Measurements from ENCODE around the gene OR5B12.

DNA sequence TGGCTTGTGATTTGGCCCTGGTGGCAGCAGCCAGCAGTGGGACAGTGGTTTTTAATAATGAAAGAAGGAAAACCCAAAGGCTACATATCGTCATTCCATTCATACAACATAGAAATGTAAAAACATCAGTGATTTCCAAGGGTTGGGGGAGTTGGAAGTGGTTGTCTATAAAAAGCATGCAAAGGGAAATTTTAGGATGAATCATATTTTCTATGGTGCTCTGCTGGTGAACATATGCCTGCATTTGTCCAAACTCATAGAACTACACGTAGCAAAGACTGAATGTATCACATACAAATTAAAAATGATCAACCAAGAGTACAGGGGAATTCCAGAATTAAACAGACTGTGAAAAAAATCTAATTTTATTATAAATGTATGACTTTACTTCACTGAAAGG is 46.5 kb downstream of the OR5B12 start:
- TF ChIP-seq, protein P1, sequence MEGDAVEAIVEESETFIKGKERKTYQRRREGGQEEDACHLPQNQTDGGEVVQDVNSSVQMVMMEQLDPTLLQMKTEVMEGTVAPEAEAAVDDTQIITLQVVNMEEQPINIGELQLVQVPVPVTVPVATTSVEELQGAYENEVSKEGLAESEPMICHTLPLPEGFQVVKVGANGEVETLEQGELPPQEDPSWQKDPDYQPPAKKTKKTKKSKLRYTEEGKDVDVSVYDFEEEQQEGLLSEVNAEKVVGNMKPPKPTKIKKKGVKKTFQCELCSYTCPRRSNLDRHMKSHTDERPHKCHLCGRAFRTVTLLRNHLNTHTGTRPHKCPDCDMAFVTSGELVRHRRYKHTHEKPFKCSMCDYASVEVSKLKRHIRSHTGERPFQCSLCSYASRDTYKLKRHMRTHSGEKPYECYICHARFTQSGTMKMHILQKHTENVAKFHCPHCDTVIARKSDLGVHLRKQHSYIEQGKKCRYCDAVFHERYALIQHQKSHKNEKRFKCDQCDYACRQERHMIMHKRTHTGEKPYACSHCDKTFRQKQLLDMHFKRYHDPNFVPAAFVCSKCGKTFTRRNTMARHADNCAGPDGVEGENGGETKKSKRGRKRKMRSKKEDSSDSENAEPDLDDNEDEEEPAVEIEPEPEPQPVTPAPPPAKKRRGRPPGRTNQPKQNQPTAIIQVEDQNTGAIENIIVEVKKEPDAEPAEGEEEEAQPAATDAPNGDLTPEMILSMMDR (conservative IDR thresholded peaks at IDR 0.05): no peak
- no peak for TF ChIP-seq ZFX (IDR thresholded peaks at IDR 0.05)
